GM23338 (cell line): ENCODE measurements around the gene SIGLEC15. TPM values are rescaled to one million over a fixed set of nuclear protein-coding genes. Genes with fewer than 3 reads are reported as not detected.
"Not testable (repeated sequence)": the region's sequence is repeated elsewhere in the genome, so short reads cannot be mapped to it uniquely, and the experiment has no call there.

ENCODE experiments used
- ATAC-seq: fragments of 200-7000 bp; cut with Tn5 transposase; 3 replicates; pipeline ENCODE4 v1.9.1; 2020
- DNase-seq: peaks from one replicate; pipeline ENCODE4 v3.0.0-alpha.2; 2015; ENCODE audit warnings: low spot score
- H2AFZ ChIP-seq: fragments of 200-600 bp; sonication (generic); 2 replicates; pipeline ENCODE4 v1.8.0; 2016; ENCODE audit warnings: antibody characterized with exemption, mild to moderate bottlenecking, moderate library complexity
- H3F3A ChIP-seq: fragments of 200-600 bp; sonication (generic); replicated peaks from 2 replicates; pipeline ENCODE4 v1.8.0; 2017; ENCODE audit warnings: antibody characterized with exemption, mixed run types, low read depth
- H3K27ac ChIP-seq: fragments of 200-600 bp; sonication (generic); 2 replicates; pipeline ENCODE4 v1.6.1; 2016; ENCODE audit warnings: low read depth
- H3K27me3 ChIP-seq: fragments of 200-600 bp; sonication (generic); 2 replicates; pipeline ENCODE4 v1.8.0; 2016; ENCODE audit warnings: mild to moderate bottlenecking, mixed run types, moderate library complexity; ENCODE audit not compliant: insufficient read depth
- H3K36me3 ChIP-seq: fragments of 200-600 bp; sonication (generic); 2 replicates; pipeline ENCODE4 v1.8.0; 2016; ENCODE audit warnings: mild to moderate bottlenecking; ENCODE audit not compliant: insufficient read depth
- H3K4me1 ChIP-seq: fragments of 200-600 bp; sonication (generic); 2 replicates; pipeline ENCODE4 v1.8.0; 2016; ENCODE audit warnings: mild to moderate bottlenecking, moderate library complexity; ENCODE audit not compliant: insufficient read depth
- H3K4me2 ChIP-seq: fragments of 200-600 bp; sonication (generic); 2 replicates; pipeline ENCODE4 v1.7.1; 2017; ENCODE audit warnings: mixed run types
- H3K4me3 ChIP-seq: fragments of 200-600 bp; sonication (generic); 2 replicates; pipeline ENCODE4 v1.6.1; 2016; ENCODE audit warnings: mixed run types
- H3K79me2 ChIP-seq: fragments of 200-600 bp; sonication (generic); replicated peaks from 2 replicates; pipeline ENCODE4 v1.8.0; 2017; ENCODE audit warnings: mild to moderate bottlenecking; ENCODE audit not compliant: insufficient read depth
- H3K9me2 ChIP-seq: fragments of 200-600 bp; sonication (generic); 2 replicates; pipeline ENCODE4 v1.8.0; 2017; ENCODE audit not compliant: insufficient read depth
- H4K20me1 ChIP-seq: fragments of 200-600 bp; sonication (generic); replicated peaks from 2 replicates; pipeline ENCODE4 v1.8.0; 2017; ENCODE audit warnings: mild to moderate bottlenecking; ENCODE audit not compliant: insufficient read depth
- H3K27ac Mint-ChIP-seq: 2 replicates; pipeline ENCODE4 v1.8.0; 2020; ENCODE audit warnings: inconsistent platforms, mild to moderate bottlenecking, moderate library complexity, mixed read lengths
- H3K27me3 Mint-ChIP-seq: 3 replicates; pipeline ENCODE4 v1.8.0; 2022; ENCODE audit warnings: low read depth, mild to moderate bottlenecking, moderate library complexity, mixed read lengths, inconsistent platforms; ENCODE audit not compliant: insufficient read depth, poor library complexity
- H3K36me3 Mint-ChIP-seq: 3 replicates; pipeline ENCODE4 v1.8.0; 2021; ENCODE audit warnings: low read depth, mild to moderate bottlenecking, inconsistent platforms, moderate library complexity, mixed read lengths
- H3K4me1 Mint-ChIP-seq: 3 replicates; pipeline ENCODE4 v1.8.0; 2020; ENCODE audit warnings: mild to moderate bottlenecking, inconsistent platforms, mixed read lengths
- H3K4me3 Mint-ChIP-seq: 3 replicates; pipeline ENCODE4 v1.8.0; 2021; ENCODE audit warnings: moderate library complexity, mild to moderate bottlenecking, inconsistent platforms, mixed read lengths
- H3K9me3 Mint-ChIP-seq: 3 replicates; pipeline ENCODE4 v1.8.0; 2020; ENCODE audit warnings: moderate library complexity, mild to moderate bottlenecking, inconsistent platforms, mixed read lengths
- CTCF ChIP-seq, 2 experiments: fragments of 200-600 bp in 1 of 2; sonication (generic) in 1 of 2; conservative IDR thresholded peaks; 2 replicates each; pipeline versions ENCODE4 v1.5.1 to v1.6.1; 2016 to 2017; ENCODE audit warnings: antibody characterized with exemption in 2 of 2, low read depth in 2 of 2, mild to moderate bottlenecking in 2 of 2, moderate library complexity in 1 of 2
- ZNF114 ChIP-seq: fragments of 250-450 bp; sonication (Bioruptor Pico); IDR thresholded peaks from 2 replicates; pipeline ENCODE4 v1.5.0; 2020; ENCODE audit warnings: mild to moderate bottlenecking, moderate library complexity
- polyA plus RNA-seq: library from polyadenylated mRNA; unstranded; fragments of >200 nt; fragmentation: Nextera tagmentation; extraction: Ambion mirVana; gene quantifications from 2 replicates; pipeline ENCODE4 v1.2.1, GENCODE V29; 2016
- total RNA-seq: library from RNA; depleted of rRNA; stranded (reverse); fragments of >200 nt; shearing (Covaris generic); gene quantifications from 2 replicates; pipeline ENCODE4 v1.2.3, GENCODE V29; 2014
- TF ChIP-seq, protein P1 (sequence below): IDR thresholded peaks from one replicate; pipeline ENCODE4 v1.6.1; 2018; ENCODE audit warnings: antibody characterized with exemption; ENCODE audit not compliant: unreplicated experiment

Gene SIGLEC15
- total and polyA plus RNA-seq, 2 experiments from 2014 or later = 0.29 TPM; not detected in 1

DNA sequence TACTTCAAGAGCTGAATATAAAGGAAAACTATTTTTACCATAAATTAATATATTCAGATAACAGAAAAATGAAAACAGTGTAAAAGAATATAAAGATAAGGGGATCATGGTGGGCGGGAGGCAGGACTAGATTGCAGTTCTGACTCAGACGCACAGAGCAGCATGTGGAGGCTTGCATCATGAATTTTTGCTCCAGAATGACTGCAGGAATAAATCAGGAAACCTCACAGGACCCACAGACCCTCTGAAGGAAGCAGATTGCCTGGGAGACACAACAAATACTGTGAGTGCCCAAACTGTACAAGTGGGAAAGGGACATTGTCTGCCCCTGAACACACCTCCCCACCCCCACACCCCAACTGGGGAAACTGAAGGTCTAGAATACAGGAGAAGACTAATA, 19.2 kb upstream of the SIGLEC15 start (continued):
- TF ChIP-seq ZNF114 = no peak
- TF ChIP-seq, protein P1, sequence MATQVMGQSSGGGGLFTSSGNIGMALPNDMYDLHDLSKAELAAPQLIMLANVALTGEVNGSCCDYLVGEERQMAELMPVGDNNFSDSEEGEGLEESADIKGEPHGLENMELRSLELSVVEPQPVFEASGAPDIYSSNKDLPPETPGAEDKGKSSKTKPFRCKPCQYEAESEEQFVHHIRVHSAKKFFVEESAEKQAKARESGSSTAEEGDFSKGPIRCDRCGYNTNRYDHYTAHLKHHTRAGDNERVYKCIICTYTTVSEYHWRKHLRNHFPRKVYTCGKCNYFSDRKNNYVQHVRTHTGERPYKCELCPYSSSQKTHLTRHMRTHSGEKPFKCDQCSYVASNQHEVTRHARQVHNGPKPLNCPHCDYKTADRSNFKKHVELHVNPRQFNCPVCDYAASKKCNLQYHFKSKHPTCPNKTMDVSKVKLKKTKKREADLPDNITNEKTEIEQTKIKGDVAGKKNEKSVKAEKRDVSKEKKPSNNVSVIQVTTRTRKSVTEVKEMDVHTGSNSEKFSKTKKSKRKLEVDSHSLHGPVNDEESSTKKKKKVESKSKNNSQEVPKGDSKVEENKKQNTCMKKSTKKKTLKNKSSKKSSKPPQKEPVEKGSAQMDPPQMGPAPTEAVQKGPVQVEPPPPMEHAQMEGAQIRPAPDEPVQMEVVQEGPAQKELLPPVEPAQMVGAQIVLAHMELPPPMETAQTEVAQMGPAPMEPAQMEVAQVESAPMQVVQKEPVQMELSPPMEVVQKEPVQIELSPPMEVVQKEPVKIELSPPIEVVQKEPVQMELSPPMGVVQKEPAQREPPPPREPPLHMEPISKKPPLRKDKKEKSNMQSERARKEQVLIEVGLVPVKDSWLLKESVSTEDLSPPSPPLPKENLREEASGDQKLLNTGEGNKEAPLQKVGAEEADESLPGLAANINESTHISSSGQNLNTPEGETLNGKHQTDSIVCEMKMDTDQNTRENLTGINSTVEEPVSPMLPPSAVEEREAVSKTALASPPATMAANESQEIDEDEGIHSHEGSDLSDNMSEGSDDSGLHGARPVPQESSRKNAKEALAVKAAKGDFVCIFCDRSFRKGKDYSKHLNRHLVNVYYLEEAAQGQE = no peak

DNA sequence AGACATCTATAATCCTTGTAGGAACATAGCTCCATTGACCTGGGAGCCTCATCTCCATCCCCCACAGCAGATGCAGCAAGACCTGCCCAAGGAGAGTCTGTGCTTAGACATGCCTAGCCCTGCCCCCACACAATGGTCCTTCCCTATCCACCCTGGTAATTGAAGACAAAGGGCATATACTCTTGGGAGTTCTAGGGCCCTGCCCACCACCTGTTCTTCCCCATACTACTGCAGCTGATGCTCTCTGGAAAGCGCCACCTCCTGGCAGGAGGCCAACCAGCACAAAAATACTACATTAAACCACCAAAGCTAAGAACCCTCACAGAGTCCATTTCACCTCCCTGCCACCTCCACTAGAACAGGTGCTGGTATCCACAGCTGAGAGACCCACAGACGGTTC, 18.3 kb upstream of the SIGLEC15 start:
- H3K9me2 ChIP-seq, H4K20me1 ChIP-seq, H3K27me3 ChIP-seq, H3K4me3 Mint-ChIP-seq, H3K27ac ChIP-seq, H3K36me3 ChIP-seq, H3K4me3 ChIP-seq, H3K4me2 ChIP-seq, H3K27me3 Mint-ChIP-seq, H3K4me1 ChIP-seq, H3K79me2 ChIP-seq, H3F3A ChIP-seq: not testable (repeated sequence)
- H3K9me3 Mint-ChIP-seq = peaks cover 28% of the 10 kb centered on the region
- TF ChIP-seq CTCF (conservative IDR thresholded peaks at IDR 0.05; ENCODE audit: low read depth in 2 of 2) = peak; percentile 69 to 77
- ATAC-seq = peak; percentile 52
- H3K4me1 Mint-ChIP-seq = peaks cover 16% of the 10 kb centered on the region
- peak overlapping the region; percentile 15; the same call in 1 of the 2 replicates for H3K27ac Mint-ChIP-seq
- DNase-seq = peak; percentile 65
- H2AFZ ChIP-seq = peak overlapping the region; percentile 81
- H3K36me3 Mint-ChIP-seq = peaks cover 24% of the 10 kb centered on the region

GRCh38 chr18:45814733-45815132, 10.7 kb upstream of the SIGLEC15 start:
- not testable (repeated sequence) for H3K27me3 ChIP-seq, H3K79me2 ChIP-seq, DNase-seq, H3K36me3 ChIP-seq, H3K4me1 ChIP-seq, H3K4me3 ChIP-seq, ATAC-seq, H3K4me3 Mint-ChIP-seq, H3K27ac Mint-ChIP-seq, H3K4me2 ChIP-seq, H3K9me3 Mint-ChIP-seq, H3K27ac ChIP-seq, H3K27me3 Mint-ChIP-seq, H2AFZ ChIP-seq, H3K4me1 Mint-ChIP-seq, H4K20me1 ChIP-seq, H3F3A ChIP-seq, H3K9me2 ChIP-seq, H3K36me3 Mint-ChIP-seq
- TF ChIP-seq CTCF (conservative IDR thresholded peaks at IDR 0.05; ENCODE audit: low read depth in 2 of 2) = 0 out of 4 replicates have a peak, but pooled peaks of 1 of the 2 experiments have one; percentile 7
